Measurements from ENCODE around the gene NDRG4.

GRCh38 chr16:58487566-58488351, 12.2 kb upstream of the NDRG4 start:
- TF ChIP-seq POLR2AphosphoS5 (IDR thresholded peaks at IDR 0.05; ENCODE audit: low read depth, low read length) (no peak), TAF1 (IDR thresholded peaks at IDR 0.05; ENCODE audit: low read depth, low read length) (no peak), POLR2A (IDR thresholded peaks at IDR 0.05; ENCODE audit: low read depth, low read length) (no peak)
